Activated CD4-positive, alpha-beta T cell treated with anti-CD3 and anti-CD28 coated beads, Interleukin-10, Interleukin-2, amounts not matched to agents 100 ng/mL and 50 ng/mL, durations not matched to agents 16 hours and 8 hours (primary cell): ENCODE measurements around the gene LGALS9B.
"Not testable (repeated sequence)": the region's sequence is repeated elsewhere in the genome, so short reads cannot be mapped to it uniquely, and the experiment has no call there.

Experiments
- DNase-seq: peaks from one replicate; pipeline ENCODE4 v3.0.0-alpha.2; 2020

LGALS9B gene

GRCh38 chr17:20466553-20466952, 786 bp downstream of the LGALS9B start:
- DNase-seq, result not testable (repeated sequence)

GRCh38 chr17:20465535-20465934, 1.8 kb downstream of the LGALS9B start:
- DNase-seq, result not testable (repeated sequence)

- DNase-seq, result not testable (repeated sequence)
Observed at GRCh38 chr17:20464854-20465414, 2.4 kb downstream of the LGALS9B start.

- not testable (repeated sequence) for DNase-seq
Observed at GRCh38 chr17:20462158-20462557, 5.2 kb downstream of the LGALS9B start.

- DNase-seq, result not testable (repeated sequence)
Observed at GRCh38 chr17:20457848-20458381, 9.4 kb downstream of the LGALS9B start.

- DNase-seq, result not testable (repeated sequence)
Observed at GRCh38 chr17:20455106-20455505, 12.2 kb downstream of the LGALS9B start.

- not testable (repeated sequence) for DNase-seq
Observed at GRCh38 chr17:20453820-20454434, 13.4 kb downstream of the LGALS9B start.

- DNase-seq, result peak; percentile 83
Observed at GRCh38 chr17:20450852-20451251, 16.5 kb downstream of the LGALS9B start.

GRCh38 chr17:20447534-20448321, 19.6 kb downstream of the LGALS9B start:
- DNase-seq, result not testable (repeated sequence)

GRCh38 chr17:20446895-20447294, 20.4 kb downstream of the LGALS9B start:
- DNase-seq, result not testable (repeated sequence)

GRCh38 chr17:20444581-20445236, 22.6 kb downstream of the LGALS9B start:
- not testable (repeated sequence) for DNase-seq

GRCh38 chr17:20444173-20444572, 23.2 kb downstream of the LGALS9B start:
- not testable (repeated sequence) for DNase-seq

- DNase-seq, result not testable (repeated sequence)
Observed at GRCh38 chr17:20443632-20444031, 23.7 kb downstream of the LGALS9B start.

- DNase-seq, result not testable (repeated sequence)
Observed at GRCh38 chr17:20440665-20441064, 26.7 kb downstream of the LGALS9B start.

GRCh38 chr17:20435166-20435565, 32.2 kb downstream of the LGALS9B start:
- DNase-seq, result not testable (repeated sequence)

GRCh38 chr17:20433382-20433781, 34.0 kb downstream of the LGALS9B start:
- not testable (repeated sequence) for DNase-seq

- DNase-seq, result not testable (repeated sequence)
Observed at GRCh38 chr17:20427264-20427663, 40.1 kb downstream of the LGALS9B start.

- not testable (repeated sequence) for DNase-seq
Observed at GRCh38 chr17:20422826-20423225, 44.5 kb downstream of the LGALS9B start.

- not testable (repeated sequence) for DNase-seq
Observed at GRCh38 chr17:20418838-20419237, 48.5 kb downstream of the LGALS9B start.

- not testable (repeated sequence) for DNase-seq
Observed at GRCh38 chr17:20417492-20418080, 49.8 kb downstream of the LGALS9B start.

GRCh38 chr17:20416381-20416911, 50.9 kb downstream of the LGALS9B start:
- not testable (repeated sequence) for DNase-seq

- not testable (repeated sequence) for DNase-seq
Observed at GRCh38 chr17:20415479-20415878, 51.9 kb downstream of the LGALS9B start.
